GM19351 (cell line): ENCODE data around the gene AGR2.
A peak's percentile ranks its signal among the peaks of the same experiment; 100 is the strongest.
"Not testable (repeated sequence)": the region's sequence is repeated elsewhere in the genome, so short reads cannot be mapped to it uniquely, and the experiment has no call there.

Experiments
- ATAC-seq: cut with Tn5 transposase; IDR thresholded peaks from one replicate; pipeline ENCODE4 v1.9.1; 2021; ENCODE audit warnings: mild to moderate bottlenecking, moderate library complexity; ENCODE audit not compliant: unreplicated experiment

Gene AGR2

DNA sequence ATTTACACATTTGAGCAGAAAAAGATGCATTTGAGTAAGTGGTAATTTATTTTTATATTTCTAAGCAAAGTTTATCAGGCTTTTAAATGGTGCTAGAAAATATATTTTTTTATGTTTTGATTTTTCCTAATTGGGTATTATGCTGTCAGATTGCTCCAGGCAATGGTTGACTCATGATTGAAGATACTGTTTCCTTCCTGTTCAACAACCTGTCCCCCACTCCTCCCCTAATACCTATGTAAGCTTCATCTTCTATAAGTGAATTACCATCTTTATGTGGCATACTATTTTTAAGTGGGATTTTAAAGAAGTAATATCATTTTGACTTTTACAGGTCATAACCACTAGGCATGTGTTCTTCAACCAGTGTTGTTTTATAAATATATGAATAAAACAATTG lies 29.8 kb downstream of the AGR2 start:
- ATAC-seq, result no peak

DNA sequence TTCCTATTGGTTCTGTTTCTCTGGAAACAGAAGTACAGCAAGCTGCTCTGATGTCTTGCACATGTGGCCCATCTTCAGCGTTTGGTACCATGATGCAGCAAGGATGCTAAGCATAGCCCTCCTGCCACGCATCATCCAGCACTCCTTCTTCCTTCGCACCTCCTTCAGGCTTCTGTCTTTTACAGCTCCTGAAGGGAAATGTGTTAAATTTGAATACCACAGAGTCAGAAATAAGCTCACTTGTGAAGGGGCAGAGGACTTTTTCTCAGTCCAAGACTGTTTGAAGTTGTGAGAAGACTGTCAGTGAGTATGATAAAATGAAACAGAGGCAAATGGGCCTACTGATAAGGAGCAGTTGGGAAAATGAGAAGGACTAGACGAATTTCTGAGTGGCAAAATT lies 30.5 kb downstream of the AGR2 start:
- ATAC-seq, result no peak

DNA sequence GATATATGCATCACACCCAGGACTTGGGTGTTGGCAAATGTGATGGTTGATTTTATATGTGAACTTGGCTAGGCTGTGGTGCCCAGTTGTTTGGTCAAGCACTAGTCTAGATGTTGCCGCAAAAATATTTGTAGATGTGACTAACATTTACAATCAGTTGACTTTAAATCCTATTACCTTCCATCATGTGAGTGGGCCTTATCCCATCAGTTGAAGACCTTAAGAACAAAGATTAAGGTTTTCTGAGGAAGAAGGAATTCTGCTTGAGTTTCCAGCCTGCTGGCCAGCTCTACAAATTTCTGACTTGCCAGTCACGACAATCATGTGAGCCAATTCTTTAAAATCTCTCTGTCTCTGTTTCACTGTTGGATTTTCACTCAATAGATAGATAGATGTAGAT lies 30.9 kb downstream of the AGR2 start:
- ATAC-seq, result no peak

DNA sequence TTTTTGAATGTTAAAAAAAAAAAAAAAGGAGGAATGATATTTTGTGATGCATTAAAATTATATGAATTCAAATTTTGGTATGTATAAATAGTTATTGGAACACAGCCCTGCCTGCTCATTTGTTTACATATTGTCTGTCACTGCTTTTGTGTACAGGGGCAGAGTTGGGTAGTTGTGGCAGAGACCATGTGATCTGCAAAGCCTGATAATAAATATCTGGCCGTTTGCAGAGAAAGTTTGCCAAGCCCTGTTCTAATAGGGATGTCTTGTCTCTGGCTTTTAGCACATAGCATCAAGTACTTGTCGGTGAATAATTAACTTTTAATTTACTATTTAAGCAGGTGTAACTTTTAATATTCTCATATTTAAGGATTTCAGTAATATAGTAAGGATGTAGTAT lies 31.5 kb downstream of the AGR2 start:
- ATAC-seq, result no peak

DNA sequence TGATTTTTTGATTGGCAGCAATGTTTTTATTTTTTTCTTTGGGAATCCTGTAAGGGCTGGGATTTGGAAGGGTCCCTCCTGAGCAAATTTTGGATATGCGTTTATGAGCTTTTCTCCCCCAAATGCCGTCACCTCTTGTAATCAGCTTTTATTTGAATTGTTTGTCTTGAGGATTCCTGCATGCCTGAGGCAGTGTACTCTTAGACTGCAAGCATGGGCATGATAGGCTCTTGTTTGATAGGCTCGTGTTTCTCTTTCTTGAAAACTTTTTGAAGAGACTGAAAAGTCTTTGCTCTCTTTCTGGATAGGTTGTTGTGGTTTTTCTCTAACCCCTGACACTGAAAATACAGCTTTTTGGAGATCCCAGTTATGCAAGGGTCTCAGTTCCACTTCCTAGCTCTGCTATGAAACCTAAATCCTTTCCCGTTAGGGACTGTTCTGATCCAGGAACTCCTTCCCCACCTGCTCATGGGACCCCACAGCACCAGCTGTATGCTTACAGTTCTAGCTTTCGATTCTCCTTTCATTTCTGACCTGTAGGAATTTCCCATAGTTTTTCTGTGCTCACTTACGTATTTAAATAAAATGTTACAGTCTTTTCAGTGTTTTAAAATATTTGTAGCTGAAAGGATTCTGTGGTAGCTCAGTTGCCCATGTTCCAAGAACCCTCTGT lies 34.0 kb downstream of the AGR2 start:
- no peak for ATAC-seq

DNA sequence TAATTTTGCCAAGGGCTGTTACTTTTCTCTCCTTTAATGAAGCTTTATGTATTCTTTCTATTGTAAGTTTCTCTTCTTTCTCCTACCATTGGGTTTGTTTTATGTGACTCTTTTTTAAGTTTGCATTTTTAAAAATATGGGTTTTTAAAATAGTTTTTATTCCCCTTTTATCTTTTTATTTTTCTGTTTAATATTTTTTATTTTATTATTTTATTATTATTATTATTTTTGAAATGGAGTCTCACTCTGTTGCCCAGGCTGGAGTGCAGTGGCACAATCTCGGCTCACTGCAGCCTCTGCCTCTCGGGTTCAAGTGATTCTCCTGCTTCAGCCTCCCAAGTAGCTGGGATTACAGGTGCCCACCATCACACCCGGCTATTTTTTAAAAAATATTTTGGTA lies 34.8 kb downstream of the AGR2 start:
- not testable (repeated sequence) for ATAC-seq

DNA sequence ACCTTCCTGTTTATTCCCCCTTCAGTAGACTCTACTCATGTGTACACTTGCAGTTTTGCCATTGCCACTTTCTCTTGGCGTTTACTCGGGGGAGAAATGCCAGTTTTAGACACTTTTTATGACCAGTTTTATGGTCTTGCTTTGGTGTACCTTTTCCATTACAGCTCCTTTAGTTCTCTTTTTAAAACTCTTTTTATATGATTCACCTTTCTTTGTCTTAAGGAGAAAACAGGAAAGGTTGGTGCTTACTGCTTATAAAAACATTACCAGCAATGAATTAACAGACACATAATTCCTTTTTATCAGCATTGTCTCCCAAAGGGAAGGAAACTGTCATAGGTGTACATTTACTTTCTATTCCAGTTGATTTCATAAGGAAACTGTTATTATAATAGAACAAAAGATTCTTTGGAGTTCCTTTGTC lies 39.4 kb downstream of the AGR2 start:
- ATAC-seq, result no peak

DNA sequence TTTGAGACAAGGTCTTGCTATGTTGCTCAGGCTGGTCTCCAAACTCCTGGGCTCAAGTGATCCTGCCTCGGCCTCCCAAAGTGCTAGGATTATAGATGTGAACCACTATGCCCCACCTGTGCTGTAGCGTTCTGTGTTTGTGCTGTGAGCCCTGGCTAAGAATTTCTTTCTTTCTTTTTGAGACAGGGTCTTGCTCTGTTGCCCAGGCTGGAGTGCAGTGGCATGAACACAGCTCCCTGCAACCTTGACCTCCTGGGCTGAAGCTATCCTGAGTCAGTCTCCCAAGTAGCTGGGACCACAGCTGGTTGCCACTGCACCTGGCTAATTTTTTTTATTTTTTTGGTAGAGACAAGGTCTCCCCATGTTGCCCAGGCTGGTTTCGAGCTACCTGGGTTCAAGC lies 39.9 kb downstream of the AGR2 start:
- ATAC-seq, result no peak

DNA sequence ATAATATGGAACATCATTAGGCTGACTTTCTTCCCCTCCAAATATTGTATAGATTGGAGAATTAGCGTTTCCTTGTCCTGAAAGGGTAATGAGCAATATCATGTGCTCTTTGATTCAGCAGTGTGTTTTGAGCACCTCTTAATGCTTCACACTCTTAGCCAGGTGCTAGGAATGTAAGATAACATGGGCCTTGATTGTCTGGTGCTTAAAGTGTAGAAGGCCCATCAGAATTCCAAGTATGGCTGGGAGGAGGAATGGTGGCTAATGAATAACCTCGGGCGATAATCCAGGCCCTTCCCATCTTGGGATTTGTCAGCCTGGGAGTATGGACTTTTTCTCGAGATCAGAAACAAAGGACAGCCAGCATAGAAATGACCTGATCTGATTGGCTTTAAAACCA lies 42.6 kb downstream of the AGR2 start:
- ATAC-seq, result no peak

DNA sequence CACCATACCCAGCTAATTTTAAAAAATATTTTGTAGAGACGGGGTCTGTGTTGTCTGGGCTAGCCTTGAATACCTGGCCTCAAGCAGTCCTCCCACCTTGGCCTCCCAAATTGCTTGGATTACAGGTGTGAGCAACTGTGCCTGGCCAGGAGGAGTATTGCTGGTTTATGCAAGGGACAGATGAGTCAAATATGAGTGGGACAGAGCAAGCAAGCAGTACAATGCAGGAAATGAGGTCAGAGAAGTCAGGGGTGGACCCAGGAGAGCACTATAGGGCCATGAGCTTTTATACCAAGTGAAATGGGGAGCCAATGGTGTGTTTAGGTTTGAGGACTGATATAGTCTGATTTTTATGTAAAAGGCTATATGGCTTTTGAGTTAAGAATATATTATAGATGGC lies 45.0 kb downstream of the AGR2 start:
- ATAC-seq, result no peak

DNA sequence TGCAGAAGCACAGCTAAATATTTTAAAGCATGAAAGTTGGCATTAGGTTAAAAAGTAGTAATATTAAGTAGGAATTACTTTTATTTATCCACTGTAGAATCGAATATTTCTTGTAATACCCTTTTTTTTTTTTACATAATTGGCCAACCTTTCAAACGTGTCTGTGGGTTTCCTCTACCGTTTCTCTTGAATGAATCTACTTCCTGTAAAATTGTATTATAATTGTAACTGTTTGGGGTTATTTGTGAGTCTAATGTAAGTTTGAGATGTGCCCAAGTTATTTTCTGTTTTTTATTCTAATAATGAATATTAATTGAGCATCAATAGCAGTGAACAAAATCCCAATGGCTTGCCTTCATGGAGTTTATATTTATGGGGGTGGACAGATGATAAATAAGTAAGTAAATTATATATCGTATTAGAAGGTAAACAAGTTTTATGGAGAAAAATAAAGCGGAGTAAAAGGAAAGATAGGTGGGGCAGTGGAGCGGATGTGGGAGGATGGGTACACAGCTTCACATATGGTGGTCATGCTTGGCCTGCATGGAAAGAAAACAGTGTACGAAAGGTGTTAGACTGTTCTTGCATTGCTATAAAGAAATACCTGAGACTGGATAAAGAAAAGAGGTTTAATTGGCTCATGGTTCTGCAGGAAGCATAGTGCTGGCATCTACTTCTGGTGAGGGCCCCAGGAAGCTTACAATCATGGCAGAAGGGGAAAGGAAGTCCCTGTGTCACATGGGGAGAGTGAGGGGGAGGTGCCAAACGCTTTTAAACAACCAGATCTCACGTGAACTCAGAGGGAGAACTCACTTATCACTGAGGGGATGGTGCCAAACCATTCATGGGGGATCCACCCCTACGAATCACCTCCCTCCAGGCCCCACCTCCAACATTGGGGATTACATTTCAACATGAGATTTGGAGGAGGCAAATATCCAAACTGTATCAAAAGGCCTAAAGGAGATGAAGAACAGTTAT lies 45.9 kb downstream of the AGR2 start:
- ATAC-seq, result no peak

DNA sequence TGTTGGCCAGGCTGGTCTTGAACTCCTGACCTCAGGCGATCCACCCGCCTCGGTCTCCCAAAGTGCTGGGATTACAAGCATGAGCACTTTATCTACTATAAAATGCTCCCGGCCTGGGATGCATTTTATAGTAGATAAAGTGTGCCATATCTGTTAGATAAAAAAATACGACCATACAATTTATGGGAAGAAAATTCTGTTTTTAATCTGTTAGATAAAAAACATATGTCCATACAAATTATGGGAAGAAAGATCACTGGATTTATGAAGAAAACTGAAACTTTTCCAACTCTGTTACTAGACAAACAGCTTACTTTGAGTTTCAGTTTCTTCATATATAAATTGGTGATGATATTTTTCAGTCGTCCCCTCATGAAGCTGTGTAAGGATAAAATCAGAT lies 46.8 kb downstream of the AGR2 start:
- ATAC-seq, result no peak

DNA sequence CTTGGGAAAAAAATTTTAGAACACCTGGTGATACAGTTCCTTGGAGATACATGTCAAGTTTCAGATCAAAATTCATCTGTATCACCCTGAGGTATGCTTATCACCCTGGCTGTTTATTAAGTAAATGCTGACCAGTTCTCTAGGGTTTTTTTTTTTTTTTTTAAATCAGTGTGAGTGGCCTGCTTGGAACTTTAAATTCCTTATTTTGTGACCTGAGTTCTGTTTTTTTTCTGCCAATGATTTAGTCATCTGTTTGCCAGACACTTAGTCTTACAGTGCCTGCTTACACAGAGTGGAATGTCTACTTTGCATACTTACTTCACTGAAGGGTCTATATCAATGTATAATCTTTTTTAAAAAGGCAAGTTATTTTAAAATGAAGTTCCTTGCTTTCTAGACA lies 49.4 kb downstream of the AGR2 start:
- no peak for ATAC-seq

DNA sequence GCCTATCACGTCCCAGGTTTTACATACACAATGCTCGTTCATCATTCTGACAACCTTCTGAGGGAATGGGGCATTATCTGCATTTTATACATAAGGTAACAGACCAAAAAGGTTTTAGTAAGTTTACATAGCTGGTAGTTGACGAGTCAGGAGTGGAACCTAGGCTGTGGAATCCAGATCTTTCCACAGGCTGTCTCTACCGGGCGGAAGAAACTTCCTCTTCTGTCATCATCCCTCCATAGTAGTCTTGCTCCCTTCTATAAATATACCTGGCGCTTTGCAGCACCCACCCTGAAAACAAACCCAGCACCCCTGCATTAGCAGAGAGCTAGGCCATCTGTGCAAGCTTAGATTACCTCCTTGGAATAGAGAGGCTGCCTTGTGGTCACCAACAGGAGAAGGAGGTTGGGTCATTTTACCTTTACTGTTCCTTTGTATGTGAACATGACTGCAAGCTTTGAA lies 49.9 kb downstream of the AGR2 start:
- no peak for ATAC-seq

DNA sequence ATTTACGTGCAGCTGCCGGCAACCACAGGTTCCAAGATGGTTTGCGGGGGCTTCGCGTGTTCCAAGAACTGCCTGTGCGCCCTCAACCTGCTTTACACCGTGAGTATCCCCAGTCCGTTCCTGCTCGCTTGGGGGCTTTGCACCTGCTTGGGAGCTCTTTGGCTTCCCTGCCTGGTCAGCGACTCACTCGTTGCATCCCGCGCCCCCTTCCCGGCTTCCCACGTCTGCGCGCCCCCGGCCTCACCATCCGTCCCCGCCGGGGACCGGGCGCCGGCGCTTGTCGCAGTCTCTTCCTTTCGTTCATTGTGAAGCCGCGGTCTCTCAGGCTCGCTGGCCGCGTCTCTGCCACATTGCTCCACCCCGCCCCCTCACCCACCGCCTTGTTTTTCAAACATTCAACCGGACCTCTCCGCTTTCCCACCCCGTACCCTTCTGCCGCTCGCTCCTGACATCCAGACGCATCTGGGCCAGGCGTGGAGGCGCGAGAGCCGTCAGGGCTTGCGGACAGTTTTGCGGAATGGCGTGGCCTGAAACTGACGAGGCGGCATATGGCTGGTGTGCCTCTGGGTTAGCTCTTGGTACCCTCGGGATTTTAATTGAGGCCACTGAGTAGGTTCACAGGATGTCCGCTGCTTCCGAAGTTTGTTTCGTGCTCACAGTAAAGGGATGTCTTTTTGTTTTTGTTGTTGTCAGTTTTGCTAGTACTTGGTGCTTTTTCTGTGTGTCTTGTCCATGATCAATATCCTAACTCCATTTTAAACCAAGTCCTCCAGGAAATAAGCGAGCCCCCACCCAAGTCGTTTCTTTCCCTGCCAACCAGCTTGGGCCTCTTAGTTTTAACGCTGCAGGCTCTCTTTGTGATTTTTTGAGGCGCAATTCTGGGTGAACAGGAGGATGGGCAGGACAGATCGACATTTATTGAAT lies 50.6 kb downstream of the AGR2 start:
- peak; percentile 31 for ATAC-seq

DNA sequence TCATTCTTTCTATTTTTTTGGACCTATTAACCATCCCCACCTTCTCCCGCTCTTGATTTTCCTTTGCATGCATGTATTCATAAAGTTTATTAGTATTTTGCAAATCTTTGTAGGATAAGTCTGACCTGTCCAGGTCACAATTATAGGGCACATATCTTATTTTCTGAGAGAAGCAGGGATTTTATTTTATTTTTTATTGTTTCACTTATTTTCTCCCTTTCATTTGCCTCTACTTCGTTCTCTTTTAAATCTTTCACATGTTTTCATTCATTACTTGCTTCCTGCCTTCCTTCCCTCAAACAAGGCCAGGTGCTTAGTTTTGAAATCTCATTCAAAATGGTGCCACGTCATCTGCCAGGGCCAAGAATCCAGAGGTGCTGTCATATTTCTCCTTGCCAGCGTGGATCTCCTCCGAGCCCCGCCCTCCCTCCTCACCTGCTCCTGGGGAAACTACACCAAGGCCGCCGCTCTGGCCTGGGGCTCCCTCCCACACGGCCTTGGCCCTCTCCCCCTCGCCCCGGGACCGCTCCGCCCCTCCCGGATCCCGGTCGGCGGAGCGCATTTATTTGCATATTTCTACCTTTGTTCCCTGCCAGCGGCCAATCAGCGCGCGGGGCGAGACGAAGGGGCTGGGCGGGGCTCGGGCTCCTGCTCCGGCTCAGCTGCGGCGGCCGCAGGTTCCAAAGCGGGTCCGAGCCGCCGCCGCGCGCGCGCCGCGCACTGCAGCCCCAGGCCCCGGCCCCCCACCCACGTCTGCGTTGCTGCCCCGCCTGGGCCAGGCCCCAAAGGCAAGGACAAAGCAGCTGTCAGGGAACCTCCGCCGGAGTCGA lies 51.5 kb downstream of the AGR2 start, which contains the start of gene TSPAN13:
Gene TSPAN13, plus strand, starts transcription at position 654 of the 830 bp plus-strand sequence. CDS start 213 bp downstream, outside the sequence.
- ATAC-seq, result peak; percentile 86

DNA sequence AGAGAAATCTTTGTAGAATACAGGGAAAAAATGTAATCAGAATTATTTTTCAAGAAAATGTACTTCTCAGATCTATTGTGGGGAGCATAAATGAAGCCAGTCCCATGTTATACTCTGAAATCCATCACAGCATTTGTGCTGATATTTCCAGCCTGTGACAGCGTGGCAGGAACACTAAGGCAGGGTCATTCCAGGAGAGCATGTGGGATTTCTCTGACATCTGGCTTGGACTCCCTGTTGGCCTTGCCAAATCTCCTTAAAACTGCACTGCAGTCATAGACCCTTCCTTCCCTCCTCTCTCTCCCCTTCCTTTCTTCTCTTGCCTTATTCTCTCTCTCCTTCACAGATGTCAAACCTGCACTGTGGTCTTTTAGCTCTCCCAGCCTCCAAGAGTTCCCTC lies 57.7 kb downstream of the AGR2 start:
- ATAC-seq, result no peak

DNA sequence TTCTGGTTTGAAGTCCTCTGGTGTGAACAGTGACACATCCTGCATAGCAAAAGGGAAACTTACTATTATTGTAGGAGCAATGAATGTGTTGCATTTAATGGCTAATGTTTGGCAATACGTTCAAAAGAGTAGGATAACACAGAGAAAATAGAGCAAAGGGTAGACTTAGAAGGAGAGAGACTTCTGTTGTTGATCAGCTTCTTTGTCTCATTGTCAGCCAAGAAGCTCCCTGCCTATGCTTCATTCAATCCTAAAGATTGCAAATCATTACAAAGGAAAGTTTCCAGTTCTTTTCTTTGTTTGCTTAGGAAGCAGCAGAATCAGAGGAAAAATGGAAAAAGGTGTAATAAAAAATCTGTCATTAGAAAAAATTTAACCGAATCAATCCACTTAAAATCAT lies 59.2 kb downstream of the AGR2 start:
- ATAC-seq, result no peak

DNA sequence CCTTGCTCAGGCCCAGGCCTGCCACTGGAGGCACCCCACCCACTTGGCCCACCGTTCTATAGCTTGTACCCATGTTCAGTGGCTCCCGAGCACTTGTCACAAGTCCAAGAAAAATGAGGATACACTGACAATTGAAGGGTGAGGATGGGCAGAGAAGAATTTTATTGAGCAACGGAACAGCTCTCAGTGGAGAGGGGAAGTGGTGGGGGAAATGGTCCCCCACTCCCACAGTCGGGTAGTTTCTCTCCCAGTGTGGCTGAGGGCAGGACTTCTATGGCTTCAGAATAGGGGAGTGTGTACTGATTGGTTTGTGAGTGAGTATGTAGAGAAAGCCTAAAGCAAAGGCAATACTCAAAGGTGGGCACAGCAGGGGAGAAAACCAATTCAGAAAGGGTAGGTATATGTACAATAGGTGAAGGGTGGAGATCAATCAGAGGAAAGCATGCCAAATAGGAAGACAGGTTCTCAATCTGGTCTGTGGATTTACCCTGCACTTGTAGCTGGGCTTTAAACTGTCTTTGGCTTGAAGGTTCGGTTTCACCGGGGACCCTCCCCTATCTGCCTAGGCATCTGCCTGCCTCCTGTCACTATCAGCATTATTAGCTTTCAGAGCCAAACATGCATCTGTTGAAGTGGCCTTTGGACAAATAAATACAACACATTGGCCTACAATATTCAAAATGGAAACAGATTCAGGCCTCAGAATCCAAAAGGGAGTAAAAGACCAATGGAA lies 60.1 kb downstream of the AGR2 start:
- no peak for ATAC-seq
